ENCODE measurements around the gene NMRK2. TPM values are rescaled to one million over a fixed set of nuclear protein-coding genes. Genes with fewer than 3 reads are reported as not detected.

Gene NMRK2
- total and polyA plus RNA-seq, 4 donors = 0.13 to 1.0 (median 0.26) TPM; not detected in 1

GRCh38 chr19:3976495-3977241 is 43.8 kb downstream of the NMRK2 start:
- no peak overlapping the region for H3K27ac ChIP-seq (ENCODE audit: low read depth in 1 of 2, low read length in 1 of 2)
- no peak overlapping the region for H3K4me3 ChIP-seq
- H3K36me3 ChIP-seq (ENCODE audit: control insufficient read depth in 4 of 4, insufficient read depth in 4 of 4, low read length in 4 of 4) = peaks cover 23 to 62% (median 48%) of the 10 kb centered on the region in 4 donors
- WGBS, 2 donors = 91 to 92% methylated on average over 29 of the region's 29 CpGs
- ATAC-seq (ENCODE audit: insufficient read depth, low FRiP score) (no peak), DNase-seq (no peak)
- TF ChIP-seq CTCF (IDR thresholded peaks at IDR 0.05; ENCODE audit: control extremely low read depth, extremely low read depth) = no peak
- no peaks in the 10 kb centered on the region for H3K4me1 ChIP-seq (ENCODE audit: control insufficient read depth in 5 of 5, insufficient read depth in 5 of 5, low read length in 5 of 5)
- H3K27me3 ChIP-seq (ENCODE audit: control insufficient read depth in 3 of 3, insufficient read depth in 3 of 3, low read length in 2 of 3) = no peaks in the 10 kb centered on the region
- H3K9me3 ChIP-seq (ENCODE audit: control insufficient read depth in 4 of 4, insufficient read depth in 3 of 4, low read length in 3 of 4) = no peaks in the 10 kb centered on the region
- H3K9ac ChIP-seq (ENCODE audit: insufficient read depth in 1 of 2, low read length in 2 of 2) = no peak overlapping the region

GRCh38 chr19:3977242-3978143 is 44.6 kb downstream of the NMRK2 start:
- no peak for DNase-seq
- no peaks in the 10 kb centered on the region for H3K4me1 ChIP-seq (ENCODE audit: control insufficient read depth in 5 of 5, insufficient read depth in 5 of 5, low read length in 5 of 5)
- H3K36me3 ChIP-seq (ENCODE audit: control insufficient read depth in 4 of 4, insufficient read depth in 4 of 4, low read length in 4 of 4) = peaks cover 31 to 71% (median 56%) of the 10 kb centered on the region in 4 donors
- ATAC-seq (ENCODE audit: insufficient read depth, low FRiP score) = no peak
- H3K27ac ChIP-seq (ENCODE audit: low read depth in 1 of 2, low read length in 1 of 2) = no peak overlapping the region
- H3K9ac ChIP-seq (ENCODE audit: insufficient read depth in 1 of 2, low read length in 2 of 2) = no peak overlapping the region
- H3K9me3 ChIP-seq (ENCODE audit: control insufficient read depth in 4 of 4, insufficient read depth in 3 of 4, low read length in 3 of 4) = no peaks in the 10 kb centered on the region
- no peak overlapping the region for H3K4me3 ChIP-seq
- no peaks in the 10 kb centered on the region for H3K27me3 ChIP-seq (ENCODE audit: control insufficient read depth in 3 of 3, insufficient read depth in 3 of 3, low read length in 2 of 3)
- no peak for TF ChIP-seq CTCF (IDR thresholded peaks at IDR 0.05; ENCODE audit: control extremely low read depth, extremely low read depth)
- 93 to 94% methylated on average over 56 to 59 of the region's 59 CpGs for WGBS, 2 donors

GRCh38 chr19:3978145-3978544 is 45.3 kb downstream of the NMRK2 start:
- H3K27ac ChIP-seq (ENCODE audit: low read depth in 1 of 2, low read length in 1 of 2) = no peak overlapping the region
- no peak for TF ChIP-seq CTCF (IDR thresholded peaks at IDR 0.05; ENCODE audit: control extremely low read depth, extremely low read depth)
- H3K27me3 ChIP-seq (ENCODE audit: control insufficient read depth in 3 of 3, insufficient read depth in 3 of 3, low read length in 2 of 3) = no peaks in the 10 kb centered on the region
- no peak overlapping the region for H3K4me3 ChIP-seq
- no peaks in the 10 kb centered on the region for H3K9me3 ChIP-seq (ENCODE audit: control insufficient read depth in 4 of 4, insufficient read depth in 3 of 4, low read length in 3 of 4)
- 95% methylated on average over 19 of the region's 19 CpGs for WGBS, 2 donors
- H3K4me1 ChIP-seq (ENCODE audit: control insufficient read depth in 5 of 5, insufficient read depth in 5 of 5, low read length in 5 of 5) = peaks cover 0 to 2% (median 0%) of the 10 kb centered on the region in 5 donors
- DNase-seq (no peak), ATAC-seq (ENCODE audit: insufficient read depth, low FRiP score) (no peak)
- no peak overlapping the region for H3K9ac ChIP-seq (ENCODE audit: insufficient read depth in 1 of 2, low read length in 2 of 2)
- peaks cover 34 to 77% (median 60%) of the 10 kb centered on the region in 4 donors for H3K36me3 ChIP-seq (ENCODE audit: control insufficient read depth in 4 of 4, insufficient read depth in 4 of 4, low read length in 4 of 4)

Data from lung (tissue), 12 donors.